Measurements from ENCODE around the gene TNFRSF9. TPM values are rescaled to one million over a fixed set of nuclear protein-coding genes. Genes with fewer than 3 reads are reported as not detected.

The TNFRSF9 gene
- total RNA-seq, 4 donors from 2014 or later, result 0.17 TPM; not detected in 3

GRCh38 chr1:7985851-7986612 lies 45.4 kb upstream of the TNFRSF9 start:
- intact Hi-C loops (cut with DNase I), result no loop called here
- WGBS, result 83% methylated on average over 15 of the region's 15 CpGs
- no peak for DNase-seq (ENCODE audit: extremely low spot score)
- Histone ChIP-seq H3K36me3 (peaks cover 14 to 61% (median 47%) of the 10 kb centered on the region in 4 donors), H3K4me3 (no peak overlapping the region), H3K27ac (replicated peaks in 1 of 4) (peak overlapping the region in 2 of 4 donors; percentile 16 to 56), H3K4me1 (peaks cover 7 to 27% (median 25%) of the 10 kb centered on the region in 4 donors), H3K27me3 (no peaks in the 10 kb centered on the region), H3K9me3 (no peaks in the 10 kb centered on the region)
- TF ChIP-seq EP300 (IDR thresholded peaks at IDR 0.05) (no peak), POLR2A (IDR thresholded peaks at IDR 0.05; ENCODE audit: low read depth) (no peak), CTCF (IDR thresholded peaks at IDR 0.05) (no peak), POLR2AphosphoS5 (IDR thresholded peaks at IDR 0.05) (no peak)

GRCh38 chr1:7984811-7985210 lies 44.2 kb upstream of the TNFRSF9 start:
- H3K9me3 ChIP-seq, result no peaks in the 10 kb centered on the region
- peaks cover 15 to 74% (median 60%) of the 10 kb centered on the region in 4 donors for H3K36me3 ChIP-seq
- intact Hi-C loops (cut with DNase I), result no loop called here
- TF ChIP-seq POLR2A (IDR thresholded peaks at IDR 0.05; ENCODE audit: low read depth) (no peak), POLR2AphosphoS5 (IDR thresholded peaks at IDR 0.05) (no peak), CTCF (IDR thresholded peaks at IDR 0.05) (no peak), EP300 (IDR thresholded peaks at IDR 0.05) (no peak)
- 91% methylated on average over 15 of the region's 15 CpGs for WGBS
- no peak overlapping the region for H3K27ac ChIP-seq (replicated peaks in 1 of 4)
- no peak for DNase-seq (ENCODE audit: extremely low spot score)
- peaks cover 7 to 26% (median 23%) of the 10 kb centered on the region in 4 donors for H3K4me1 ChIP-seq
- no peaks in the 10 kb centered on the region for H3K27me3 ChIP-seq
- H3K4me3 ChIP-seq, result no peak overlapping the region

- no peaks in the 10 kb centered on the region for H3K9me3 ChIP-seq
- WGBS, result 90% methylated on average over 11 of the region's 15 CpGs
- no peak for DNase-seq (ENCODE audit: extremely low spot score)
- H3K27ac ChIP-seq (replicated peaks in 1 of 4), result peak overlapping the region in 3 of 4 donors; percentile 45 to 54 (median 52)
- no peak overlapping the region for H3K4me3 ChIP-seq
- H3K4me1 ChIP-seq, result peaks cover 7 to 16% (median 15%) of the 10 kb centered on the region in 4 donors
- H3K27me3 ChIP-seq, result no peaks in the 10 kb centered on the region
- intact Hi-C loops (cut with DNase I), result loop anchor here (2.0 kb wide), 1 partner anchor 332 kb away; no protein-coding TSS in a partner anchor
- no peak for TF ChIP-seq CTCF (IDR thresholded peaks at IDR 0.05)
- no peak for TF ChIP-seq POLR2AphosphoS5 (IDR thresholded peaks at IDR 0.05)
- TF ChIP-seq POLR2A (IDR thresholded peaks at IDR 0.05; ENCODE audit: low read depth), result no peak
- TF ChIP-seq EP300 (IDR thresholded peaks at IDR 0.05), result no peak
- peaks cover 28 to 83% (median 74%) of the 10 kb centered on the region in 4 donors for H3K36me3 ChIP-seq
Measured at GRCh38 chr1:7983086-7983778, 42.6 kb upstream of the TNFRSF9 start.

- TF ChIP-seq POLR2A (IDR thresholded peaks at IDR 0.05; ENCODE audit: low read depth) (no peak), POLR2AphosphoS5 (IDR thresholded peaks at IDR 0.05) (no peak), CTCF (IDR thresholded peaks at IDR 0.05) (no peak), EP300 (IDR thresholded peaks at IDR 0.05) (no peak)
- WGBS, result 82% methylated on average over 7 of the region's 7 CpGs
- Histone ChIP-seq H3K4me3 (no peak overlapping the region), H3K27me3 (no peaks in the 10 kb centered on the region), H3K9me3 (no peaks in the 10 kb centered on the region), H3K27ac (replicated peaks in 1 of 4) (peak overlapping the region; percentile 7 to 45 (median 30)), H3K4me1 (peaks cover 10 to 33% (median 32%) of the 10 kb centered on the region in 4 donors), H3K36me3 (peaks cover 37 to 81% (median 73%) of the 10 kb centered on the region in 4 donors)
- no peak for DNase-seq (ENCODE audit: extremely low spot score)
- intact Hi-C loops (cut with DNase I), result no loop called here
Measured at GRCh38 chr1:7980984-7981383, 40.3 kb upstream of the TNFRSF9 start.
